H1 (cell line): ENCODE data around the gene FH. TPM values are rescaled to one million over a fixed set of nuclear protein-coding genes. Genes with fewer than 3 reads are reported as not detected.

ENCODE experiments used
- CTCF ChIA-PET: fragments of 300-600 bp; sonication (Branson Sonifier 250); formaldehyde crosslinking; loops from one replicate; lab custom pipeline; 2021; ENCODE audit not compliant: partially characterized antibody; lab: Charles Lee
- POLR2A ChIA-PET: fragments of 300-600 bp; sonication (Branson Sonifier 250); formaldehyde crosslinking; loops from one replicate; lab custom pipeline; 2021; ENCODE audit warnings: inconsistent platforms; ENCODE audit not compliant: partially characterized antibody; lab: Charles Lee
- DNase-seq, 2 experiments: peaks; one replicate each; pipeline versions ENCODE4 v3.0.0 to v3.0.0-alpha.2; 2010 to 2022; ENCODE audit warnings: low spot score in 2 of 2, low read depth in 1 of 2, mixed read lengths in 1 of 2
- FAIRE-seq: peaks from 2 replicates; lab custom pipeline; 2011; peaks lifted over from hg19 to GRCh38; lab: Jason Lieb, UNC
- H2AFZ ChIP-seq: 2 replicates; pipeline ENCODE4 v1.8.1; 2012; ENCODE audit warnings: low read length, inconsistent platforms
- H2AK5ac ChIP-seq: 2 replicates; pipeline ENCODE4 v1.6.1; 2013; ENCODE audit warnings: low read depth, low read length
- H2BK120ac ChIP-seq: replicated peaks from 2 replicates; pipeline ENCODE3; 2013; ENCODE audit warnings: low read depth, low read length, inconsistent platforms
- H2BK12ac ChIP-seq: 2 replicates; pipeline ENCODE4 v1.6.1; 2013; ENCODE audit warnings: low read depth, low read length
- H2BK15ac ChIP-seq: 2 replicates; pipeline ENCODE4 v1.6.1; 2013; ENCODE audit warnings: low read length
- H2BK20ac ChIP-seq: 2 replicates; pipeline ENCODE4 v1.6.1; 2013; ENCODE audit warnings: low read length
- H2BK5ac ChIP-seq: 2 replicates; pipeline ENCODE4 v1.6.1; 2013; ENCODE audit warnings: low read depth, low read length
- H3K14ac ChIP-seq: 2 replicates; pipeline ENCODE4 v1.6.1; 2013; ENCODE audit warnings: inconsistent platforms; ENCODE audit not compliant: insufficient read length
- H3K18ac ChIP-seq: 2 replicates; pipeline ENCODE4 v1.6.1; 2013; ENCODE audit warnings: low read length; ENCODE audit errors: extremely low read depth
- H3K23ac ChIP-seq: 2 replicates; pipeline ENCODE4 v1.6.1; 2013; ENCODE audit warnings: inconsistent platforms; ENCODE audit not compliant: insufficient read length
- H3K23me2 ChIP-seq: 2 replicates; pipeline ENCODE4 v1.6.1; 2013; ENCODE audit warnings: low read depth, low read length
- H3K27ac ChIP-seq: 2 replicates; pipeline ENCODE4 v1.6.1; 2011; ENCODE audit warnings: low read depth, low read length, inconsistent platforms
- H3K27me3 ChIP-seq, 4 experiments: replicated peaks in 1 of 4; 1 replicate in 1 of 4; 2 replicates in 3 of 4; pipeline versions ENCODE4 v1.6.1 to v1.8.1; 2011 to 2013; ENCODE audit warnings: low read length in 3 of 4, mild to moderate bottlenecking in 3 of 4, inconsistent platforms in 2 of 4, mixed read lengths in 2 of 4, moderate library complexity in 1 of 4; ENCODE audit not compliant: control insufficient read depth in 3 of 4, insufficient read depth in 3 of 4; ENCODE audit errors: extremely low read depth in 1 of 4
- H3K36me3 ChIP-seq, 4 experiments: 2 replicates each; pipeline versions ENCODE4 v1.6.1 to v1.8.1; 2011 to 2013; ENCODE audit warnings: mild to moderate bottlenecking in 4 of 4, low read length in 3 of 4, moderate library complexity in 2 of 4, control low read depth in 1 of 4, inconsistent platforms in 1 of 4; ENCODE audit not compliant: insufficient read depth in 4 of 4, control insufficient read depth in 2 of 4
- H3K4ac ChIP-seq: replicated peaks from 2 replicates; pipeline ENCODE3; 2013; ENCODE audit warnings: low read length, low read depth, mixed read lengths, inconsistent platforms; ENCODE audit not compliant: insufficient read length
- H3K4me1 ChIP-seq, 4 experiments: replicated peaks in 1 of 4; 1 replicate in 1 of 4; 2 replicates in 3 of 4; pipeline versions ENCODE4 v1.6.1 to v1.8.1; 2011 to 2013; ENCODE audit warnings: low read length in 3 of 4, inconsistent platforms in 2 of 4, mixed read lengths in 1 of 4; ENCODE audit not compliant: insufficient read depth in 4 of 4, control insufficient read depth in 3 of 4
- H3K4me2 ChIP-seq, 2 experiments: 2 replicates each; pipeline versions ENCODE4 v1.6.1 to v1.8.1; 2011 to 2013; ENCODE audit warnings: low read depth in 2 of 2, low read length in 2 of 2, control low read depth in 1 of 2, inconsistent platforms in 1 of 2, mild to moderate bottlenecking in 1 of 2; ENCODE audit not compliant: insufficient read depth in 1 of 2
- H3K4me3 ChIP-seq, 4 experiments: fragments of 200-600, 300-600 bp in 1 of 4; sonication (generic), shearing (Covaris generic), sonication (Bioruptor Twin) in 1 of 4; 2 replicates each; pipeline versions ENCODE4 v1.5.1 to v1.8.1; 2011 to 2016; ENCODE audit warnings: low read length in 4 of 4, low read depth in 3 of 4, control low read depth in 2 of 4, inconsistent platforms in 2 of 4, mild to moderate bottlenecking in 2 of 4, mixed read lengths in 1 of 4, moderate library complexity in 1 of 4; ENCODE audit not compliant: insufficient read depth in 2 of 4; ENCODE audit errors: extremely low read depth in 1 of 4
- H3K56ac ChIP-seq: replicated peaks from 2 replicates; pipeline ENCODE3; 2013; ENCODE audit warnings: low read depth, mild to moderate bottlenecking, mixed read lengths, low read length, inconsistent platforms; ENCODE audit not compliant: insufficient read length
- H3K79me1 ChIP-seq: 2 replicates; pipeline ENCODE4 v1.6.1; 2013; ENCODE audit warnings: low read depth, low read length, control low read depth
- H3K79me2 ChIP-seq, 2 experiments: 2 replicates each; pipeline versions ENCODE4 v1.6.1 to v1.8.1; 2012 to 2013; ENCODE audit warnings: low read length in 2 of 2, mild to moderate bottlenecking in 2 of 2, inconsistent platforms in 1 of 2; ENCODE audit not compliant: insufficient read depth in 2 of 2, control insufficient read depth in 1 of 2
- H3K9ac ChIP-seq, 4 experiments: replicated peaks in 1 of 4; 1 replicate in 1 of 4; 2 replicates in 3 of 4; pipeline versions ENCODE4 v1.6.1 to v1.8.1; 2011 to 2013; ENCODE audit warnings: low read depth in 3 of 4, low read length in 3 of 4, control low read depth in 2 of 4, mild to moderate bottlenecking in 2 of 4, moderate library complexity in 2 of 4, inconsistent platforms in 1 of 4; ENCODE audit errors: extremely low read depth in 1 of 4
- H3K9me3 ChIP-seq, 2 experiments: 2 replicates each; pipeline versions ENCODE4 v1.6.1 to v1.8.1; 2012 to 2013; ENCODE audit warnings: mild to moderate bottlenecking in 2 of 2, moderate library complexity in 2 of 2, control low read depth in 1 of 2, inconsistent platforms in 1 of 2, low read depth in 1 of 2, low read length in 1 of 2, mixed read lengths in 1 of 2; ENCODE audit not compliant: insufficient read depth in 2 of 2
- H4K20me1 ChIP-seq, 2 experiments: replicated peaks in 1 of 2; 2 replicates each; pipeline versions ENCODE3 to v1.8.1; 2011 to 2013; ENCODE audit warnings: inconsistent platforms in 2 of 2, low read length in 2 of 2, mild to moderate bottlenecking in 1 of 2; ENCODE audit not compliant: insufficient read depth in 2 of 2, control insufficient read depth in 1 of 2
- H4K5ac ChIP-seq: 2 replicates; pipeline ENCODE4 v1.6.1; 2013; ENCODE audit warnings: low read length, low read depth, mixed read lengths, inconsistent platforms; ENCODE audit not compliant: insufficient read length
- H4K8ac ChIP-seq: 2 replicates; pipeline ENCODE4 v1.8.0; 2013; ENCODE audit warnings: mild to moderate bottlenecking, moderate library complexity, low read length, inconsistent platforms; ENCODE audit not compliant: insufficient read depth; ENCODE audit errors: extremely low read depth
- H4K91ac ChIP-seq: replicated peaks from 2 replicates; pipeline ENCODE3; 2013; ENCODE audit warnings: low read length, mixed read lengths, inconsistent platforms; ENCODE audit not compliant: insufficient read length
- CBX8 ChIP-seq: fragments of 300-800, 300-1000 bp; sonication (generic); IDR thresholded peaks from 2 replicates; pipeline ENCODE4 v1.7.1; 2016; ENCODE audit warnings: low read depth, low read length, borderline replicate concordance
- CTBP2 ChIP-seq: IDR thresholded peaks from 2 replicates; pipeline ENCODE4 v1.7.0; 2011; ENCODE audit warnings: borderline replicate concordance, mild to moderate bottlenecking, moderate library complexity, mixed read lengths, low read length; ENCODE audit not compliant: insufficient read depth, insufficient read length
- EGR1 ChIP-seq: IDR thresholded peaks from 2 replicates; pipeline ENCODE4 v1.6.1; 2011; ENCODE audit warnings: low read depth, low read length, borderline replicate concordance
- FOSL1 ChIP-seq: IDR thresholded peaks from 2 replicates; pipeline ENCODE4 v1.6.1; 2011; ENCODE audit warnings: mild to moderate bottlenecking, low read depth, low read length, moderate library complexity; ENCODE audit not compliant: insufficient read depth
- JUND ChIP-seq: IDR thresholded peaks from 2 replicates; pipeline ENCODE4 v1.6.1; 2011; ENCODE audit warnings: mild to moderate bottlenecking, improper control_type of control experiment, low read length
- KDM1A ChIP-seq: fragments of 200-600, 300-600 bp; sonication (generic); IDR thresholded peaks from 2 replicates; pipeline ENCODE4 v1.7.1; 2016; ENCODE audit warnings: mild to moderate bottlenecking, low read length, borderline replicate concordance
- MAFK ChIP-seq: IDR thresholded peaks from 2 replicates; pipeline ENCODE4 v1.6.1; 2012; ENCODE audit warnings: low read depth, mild to moderate bottlenecking, improper control_type of control experiment, low read length
- MAX ChIP-seq: IDR thresholded peaks from 2 replicates; pipeline ENCODE4 v1.6.1; 2012; ENCODE audit warnings: inconsistent platforms
- NANOG ChIP-seq: IDR thresholded peaks from 2 replicates; pipeline ENCODE4 v1.6.1; 2011; ENCODE audit warnings: low read length, low read depth, mild to moderate bottlenecking, inconsistent platforms; ENCODE audit not compliant: insufficient read depth, poor library complexity, severe bottlenecking
- PHF8 ChIP-seq: fragments of 200-600 bp; sonication (generic); conservative IDR thresholded peaks from 2 replicates; pipeline ENCODE4 v1.7.1; 2012; ENCODE audit warnings: low read depth, mild to moderate bottlenecking, inconsistent platforms, low read length, moderate library complexity
- SIN3A ChIP-seq, 2 experiments: IDR thresholded peaks in 1 of 2; conservative IDR thresholded peaks in 1 of 2; 2 replicates each; pipeline ENCODE4 v1.6.1; 2011 to 2012; ENCODE audit warnings: low read length in 2 of 2, improper control_type of control experiment in 1 of 2, low read depth in 1 of 2, mild to moderate bottlenecking in 1 of 2
- SIX5 ChIP-seq: IDR thresholded peaks from 2 replicates; pipeline ENCODE4 v1.6.1; 2011; ENCODE audit warnings: mild to moderate bottlenecking, low read depth, low read length
- TCF12 ChIP-seq: IDR thresholded peaks from 2 replicates; pipeline ENCODE4 v1.6.1; 2011; ENCODE audit warnings: low read depth, mild to moderate bottlenecking, low read length
- TEAD4 ChIP-seq: IDR thresholded peaks from 2 replicates; pipeline ENCODE4 v1.6.1; 2012; ENCODE audit warnings: low read depth, low read length, inconsistent platforms, mixed read lengths
- WGBS, 2 experiments: shearing (Covaris generic) in 1 of 2; methylation state at CpG; one replicate each; pipeline versions ENCODE4 v1.1.6 to v1.1.7; 2013 to 2015; ENCODE audit warnings: low lambda C conversion rate in 2 of 2, mixed read lengths in 2 of 2, inconsistent platforms in 1 of 2, low coverage in 1 of 2, missing lambda C conversion rate in 1 of 2; ENCODE audit not compliant: insufficient replicate concordance in 2 of 2, insufficient coverage in 1 of 2, insufficient read length in 1 of 2; ENCODE audit errors: extremely low coverage in 1 of 2, missing lambda C conversion rate in 1 of 2; 5-methylcytosine and 5-hydroxymethylcytosine counted together
- polyA plus RNA-seq, 7 experiments: library from polyadenylated mRNA; depleted of rRNA in 3 of 7; stranded (reverse) in 5 of 7; unstranded in 2 of 7; fragments of >200 nt in 5 of 7; fragments of 200-250 nt in 2 of 7; gene quantifications; 1 replicate in 5 of 7; 2 replicates in 1 of 7; 4 replicates in 1 of 7; pipeline versions ENCODE4 v1.2.1 to v1.2.3, GENCODE V29; 2011 to 2013; ENCODE audit warnings: missing spikeins in 2 of 7, mixed read lengths in 2 of 7
- total RNA-seq: library from RNA; stranded (reverse); fragmentation: NEBNext Ultra II Directional; extraction: Animal tissue kit (Norgen Biotek cat#: 25700); gene quantifications from 2 replicates; pipeline ENCODE4 v1.2.1, GENCODE V29; 2021

The FH gene
- total and polyA plus RNA-seq, 2 of the 8 experiments (the other 6 are each of a cell fraction or from before 2014, with no cell fraction given): 45.0 to 81.9 TPM

GRCh38 chr1:241557551-241558193, 38.1 kb upstream of the FH start:
- no peak overlapping the region for H2BK12ac ChIP-seq
- H3K4ac ChIP-seq: no peak overlapping the region
- H3K4me2 ChIP-seq: no peak overlapping the region
- H3K27me3 ChIP-seq: no peaks in the 10 kb centered on the region
- H2BK5ac ChIP-seq: no peak overlapping the region
- no peak overlapping the region for H3K9ac ChIP-seq
- H3K14ac ChIP-seq: no peak overlapping the region
- no peak overlapping the region for H3K18ac ChIP-seq
- no peaks in the 10 kb centered on the region for H3K9me3 ChIP-seq
- H3K27ac ChIP-seq: no peak overlapping the region
- no peak overlapping the region for H4K91ac ChIP-seq
- no peaks in the 10 kb centered on the region for H3K79me1 ChIP-seq
- H4K8ac ChIP-seq: no peak overlapping the region
- no peak overlapping the region for H2BK20ac ChIP-seq
- H2BK120ac ChIP-seq: no peak overlapping the region
- no peak overlapping the region for H2AK5ac ChIP-seq
- no peaks in the 10 kb centered on the region for H3K23me2 ChIP-seq
- H3K36me3 ChIP-seq: no peaks in the 10 kb centered on the region
- no peak overlapping the region for H3K23ac ChIP-seq
- H2AFZ ChIP-seq: no peak overlapping the region
- no peaks in the 10 kb centered on the region for H4K20me1 ChIP-seq
- no peaks in the 10 kb centered on the region for H3K79me2 ChIP-seq
- H3K56ac ChIP-seq: no peak overlapping the region
- CTCF ChIA-PET: no interaction called here
- H4K5ac ChIP-seq: no peak overlapping the region
- FAIRE-seq: no peak
- DNase-seq: no peak
- 88% methylated on average over 5 of the region's 5 CpGs; no CpG with 5 or more reads in 1 of the 2 experiments for WGBS, 2 experiments
- H3K4me3 ChIP-seq: no peak overlapping the region
- H3K4me1 ChIP-seq: no peaks in the 10 kb centered on the region
- no peak overlapping the region for H2BK15ac ChIP-seq
- POLR2A ChIA-PET: no interaction called here
- TF ChIP-seq KDM1A (no peak), FOSL1 (no peak), MAFK (no peak), CBX8 (no peak), SIX5 (no peak), EGR1 (no peak), MAX (no peak), CTBP2 (no peak), JUND (no peak), TEAD4 (no peak), NANOG (no peak), PHF8 (no peak), SIN3A (conservative IDR thresholded peaks at IDR 0.05 in 1 of 2, IDR thresholded peaks at IDR 0.05 in 1 of 2; ENCODE audit: low read depth in 1 of 2, low read length in 2 of 2) (no peak), TCF12 (no peak)
